Ovary (tissue), 3 donors: Measurements from ENCODE around the gene EDIL3.

Experiments used
- CTCF ChIP-seq, 3 donors: fragments of 450-650 bp in 2 of 3; fragments of 200-600 bp in 1 of 3; IDR thresholded peaks; one replicate each; pipeline versions ENCODE4 v1.5.1 to v1.8.0; 2016 to 2022; ENCODE audit warnings: antibody characterized with exemption in 3 of 3, mild to moderate bottlenecking in 1 of 3
- POLR2A ChIP-seq: fragments of 450-650 bp; IDR thresholded peaks from one replicate; pipeline ENCODE4 v1.6.1; 2017; ENCODE audit warnings: antibody characterized with exemption, mild to moderate bottlenecking, moderate library complexity
- donor health status: DM: no; HTN: no; CAD: no.

- no peak for TF ChIP-seq POLR2A
- TF ChIP-seq CTCF (IDR thresholded peaks at IDR 0.05): no peak
Measured at GRCh38 chr5:84137541-84137940, 247.1 kb downstream of the EDIL3 start.
